ENCODE measurements around the gene SLC26A11. TPM values are rescaled to one million over a fixed set of nuclear protein-coding genes. Genes with fewer than 3 reads are reported as not detected.

Gene SLC26A11
- total and polyA plus RNA-seq, 7 donors: 2.3 to 14.5 (median 9.3) TPM

GRCh38 chr17:80287038-80287437, 66.8 kb downstream of the SLC26A11 start:
- WGBS, 2 donors: 94 to 96% methylated on average over 9 of the region's 9 CpGs
- Histone ChIP-seq H3K9me3 (no peaks in the 10 kb centered on the region), H3K36me3 (peaks cover 19 to 55% (median 41%) of the 10 kb centered on the region in 4 donors), H3K4me3 (no peak overlapping the region), H3K27ac (no peak overlapping the region), H3K4me1 (no peaks in the 10 kb centered on the region), H3K27me3 (no peaks in the 10 kb centered on the region)
- TF ChIP-seq POLR2AphosphoS5 (IDR thresholded peaks at IDR 0.05) (no peak), CTCF (IDR thresholded peaks at IDR 0.05) (no peak)
- intact Hi-C loops (cut with DNase I): no loop called here
- no peak for DNase-seq

- Histone ChIP-seq H3K36me3 (peaks cover 26 to 64% (median 49%) of the 10 kb centered on the region in 4 donors), H3K4me3 (no peak overlapping the region), H3K27me3 (no peaks in the 10 kb centered on the region), H3K9me3 (no peaks in the 10 kb centered on the region), H3K27ac (no peak overlapping the region), H3K4me1 (no peaks in the 10 kb centered on the region)
- intact Hi-C loops (cut with DNase I): no loop called here
- no peak for DNase-seq
- WGBS, 2 donors: 84 to 89% methylated on average over 22 of the region's 22 CpGs
- no peak for TF ChIP-seq CTCF (IDR thresholded peaks at IDR 0.05)
- TF ChIP-seq EP300 (IDR thresholded peaks at IDR 0.05): no peak
- no peak for TF ChIP-seq POLR2AphosphoS5 (IDR thresholded peaks at IDR 0.05)
- no peak for TF ChIP-seq POLR2A (IDR thresholded peaks at IDR 0.05)
These were observed 67.8 kb downstream of the SLC26A11 start for GRCh38 chr17:80287806-80288567.

- no peak for TF ChIP-seq POLR2A (IDR thresholded peaks at IDR 0.05)
- H3K27me3 ChIP-seq: no peaks in the 10 kb centered on the region
- peaks cover 28 to 80% (median 60%) of the 10 kb centered on the region in 4 donors for H3K36me3 ChIP-seq
- no peaks in the 10 kb centered on the region for H3K9me3 ChIP-seq
- intact Hi-C loops (cut with DNase I): no loop called here
- 55 to 77% methylated on average over 6 of the region's 6 CpGs for WGBS, 2 donors
- H3K4me1 ChIP-seq: no peaks in the 10 kb centered on the region
- H3K4me3 ChIP-seq: no peak overlapping the region
- H3K27ac ChIP-seq: no peak overlapping the region
- DNase-seq: no peak
These were observed 69.4 kb downstream of the SLC26A11 start for GRCh38 chr17:80289616-80290015.

GRCh38 chr17:80290156-80290555, 69.9 kb downstream of the SLC26A11 start:
- Histone ChIP-seq H3K4me1 (no peaks in the 10 kb centered on the region), H3K9me3 (no peaks in the 10 kb centered on the region), H3K27ac (no peak overlapping the region), H3K36me3 (peaks cover 33 to 86% (median 65%) of the 10 kb centered on the region in 4 donors), H3K27me3 (no peaks in the 10 kb centered on the region), H3K4me3 (no peak overlapping the region)
- TF ChIP-seq POLR2A (IDR thresholded peaks at IDR 0.05): no peak
- no peak for TF ChIP-seq EP300 (IDR thresholded peaks at IDR 0.05)
- no peak for TF ChIP-seq CTCF (IDR thresholded peaks at IDR 0.05)
- TF ChIP-seq POLR2AphosphoS5 (IDR thresholded peaks at IDR 0.05): no peak
- 89 to 97% methylated on average over 25 of the region's 25 CpGs for WGBS, 2 donors
- no peak for DNase-seq
- intact Hi-C loops (cut with DNase I): no loop called here

- TF ChIP-seq EP300 (IDR thresholded peaks at IDR 0.05) (no peak), CTCF (IDR thresholded peaks at IDR 0.05) (no peak), POLR2A (IDR thresholded peaks at IDR 0.05) (no peak), POLR2AphosphoS5 (IDR thresholded peaks at IDR 0.05) (no peak)
- Histone ChIP-seq H3K4me3 (no peak overlapping the region), H3K4me1 (no peaks in the 10 kb centered on the region), H3K27ac (no peak overlapping the region), H3K36me3 (peaks cover 44 to 97% (median 76%) of the 10 kb centered on the region in 4 donors), H3K27me3 (no peaks in the 10 kb centered on the region), H3K9me3 (no peaks in the 10 kb centered on the region)
- intact Hi-C loops (cut with DNase I): no loop called here
- WGBS, 2 donors: 97% methylated on average over 6 of the region's 6 CpGs
- no peak for DNase-seq
These were observed 71.0 kb downstream of the SLC26A11 start for GRCh38 chr17:80291260-80291659.
